Measurements from ENCODE around the gene FAM222A.

DNA sequence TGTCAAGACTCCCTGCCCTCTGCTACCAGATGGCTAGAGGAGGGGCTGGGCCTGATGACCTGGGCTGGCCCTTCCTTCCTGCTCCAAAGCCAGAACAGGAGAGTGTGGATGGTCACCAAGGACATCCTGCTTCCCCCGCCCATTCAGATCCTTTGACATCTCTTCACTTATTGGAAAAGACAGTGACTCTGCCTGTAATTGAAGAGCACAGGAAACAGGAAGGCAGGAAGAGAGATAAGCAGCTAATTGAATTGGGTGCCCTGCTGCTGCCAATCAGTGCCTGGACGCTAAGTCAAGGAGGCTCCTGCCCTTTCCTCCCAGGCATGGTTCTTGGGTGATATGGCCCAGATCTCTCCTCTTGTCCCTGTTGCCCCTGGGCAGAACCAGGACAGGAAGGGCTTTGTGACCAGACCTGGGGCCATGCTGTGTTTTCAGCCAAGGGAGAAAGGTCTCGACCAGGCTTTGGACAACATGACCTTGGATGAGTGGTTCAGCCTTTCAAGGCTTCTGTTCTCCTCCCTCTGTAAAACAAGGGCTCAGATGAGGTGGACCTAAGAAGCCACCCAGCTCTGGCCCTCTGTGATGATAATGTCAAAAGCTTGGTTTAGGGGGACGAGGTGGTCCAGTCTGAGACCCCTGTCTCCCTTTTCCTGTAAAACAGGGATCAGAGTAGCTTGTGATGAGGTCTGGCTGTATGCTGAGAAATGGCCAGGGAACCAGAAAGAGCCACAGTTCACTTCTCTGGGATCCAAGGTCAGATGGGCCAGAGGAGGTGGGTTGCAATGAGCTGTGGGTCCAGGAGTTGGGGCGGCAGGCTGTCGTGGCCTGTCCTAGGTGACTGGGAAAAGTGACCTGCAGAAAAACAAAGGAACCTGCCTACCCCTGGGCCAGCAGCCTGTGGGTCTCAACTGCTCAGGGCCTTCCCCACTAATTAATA lies 38.8 kb downstream of the FAM222A start:
- TF ChIP-seq, protein P1, sequence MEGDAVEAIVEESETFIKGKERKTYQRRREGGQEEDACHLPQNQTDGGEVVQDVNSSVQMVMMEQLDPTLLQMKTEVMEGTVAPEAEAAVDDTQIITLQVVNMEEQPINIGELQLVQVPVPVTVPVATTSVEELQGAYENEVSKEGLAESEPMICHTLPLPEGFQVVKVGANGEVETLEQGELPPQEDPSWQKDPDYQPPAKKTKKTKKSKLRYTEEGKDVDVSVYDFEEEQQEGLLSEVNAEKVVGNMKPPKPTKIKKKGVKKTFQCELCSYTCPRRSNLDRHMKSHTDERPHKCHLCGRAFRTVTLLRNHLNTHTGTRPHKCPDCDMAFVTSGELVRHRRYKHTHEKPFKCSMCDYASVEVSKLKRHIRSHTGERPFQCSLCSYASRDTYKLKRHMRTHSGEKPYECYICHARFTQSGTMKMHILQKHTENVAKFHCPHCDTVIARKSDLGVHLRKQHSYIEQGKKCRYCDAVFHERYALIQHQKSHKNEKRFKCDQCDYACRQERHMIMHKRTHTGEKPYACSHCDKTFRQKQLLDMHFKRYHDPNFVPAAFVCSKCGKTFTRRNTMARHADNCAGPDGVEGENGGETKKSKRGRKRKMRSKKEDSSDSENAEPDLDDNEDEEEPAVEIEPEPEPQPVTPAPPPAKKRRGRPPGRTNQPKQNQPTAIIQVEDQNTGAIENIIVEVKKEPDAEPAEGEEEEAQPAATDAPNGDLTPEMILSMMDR (IDR thresholded peaks at IDR 0.05): no peak
- TF ChIP-seq POLR2A (IDR thresholded peaks at IDR 0.05) (no peak), EP300 (IDR thresholded peaks at IDR 0.05) (no peak), POLR2AphosphoS5 (IDR thresholded peaks at IDR 0.05) (no peak)

All from gastroesophageal sphincter (tissue), 3 donors.